ENCODE data around the gene MAGI3.

GRCh38 chr1:113380075-113380474 lies 10.2 kb upstream of the MAGI3 start:
- TF ChIP-seq CTCF (IDR thresholded peaks at IDR 0.05; ENCODE audit: low read depth, low read length) (no peak), EZH2phosphoT487 (IDR thresholded peaks at IDR 0.05; ENCODE audit: low read depth) (no peak)

Data from OCI-LY3 (cell line).